ENCODE results near the gene CCDC82.

Gene CCDC82

DNA sequence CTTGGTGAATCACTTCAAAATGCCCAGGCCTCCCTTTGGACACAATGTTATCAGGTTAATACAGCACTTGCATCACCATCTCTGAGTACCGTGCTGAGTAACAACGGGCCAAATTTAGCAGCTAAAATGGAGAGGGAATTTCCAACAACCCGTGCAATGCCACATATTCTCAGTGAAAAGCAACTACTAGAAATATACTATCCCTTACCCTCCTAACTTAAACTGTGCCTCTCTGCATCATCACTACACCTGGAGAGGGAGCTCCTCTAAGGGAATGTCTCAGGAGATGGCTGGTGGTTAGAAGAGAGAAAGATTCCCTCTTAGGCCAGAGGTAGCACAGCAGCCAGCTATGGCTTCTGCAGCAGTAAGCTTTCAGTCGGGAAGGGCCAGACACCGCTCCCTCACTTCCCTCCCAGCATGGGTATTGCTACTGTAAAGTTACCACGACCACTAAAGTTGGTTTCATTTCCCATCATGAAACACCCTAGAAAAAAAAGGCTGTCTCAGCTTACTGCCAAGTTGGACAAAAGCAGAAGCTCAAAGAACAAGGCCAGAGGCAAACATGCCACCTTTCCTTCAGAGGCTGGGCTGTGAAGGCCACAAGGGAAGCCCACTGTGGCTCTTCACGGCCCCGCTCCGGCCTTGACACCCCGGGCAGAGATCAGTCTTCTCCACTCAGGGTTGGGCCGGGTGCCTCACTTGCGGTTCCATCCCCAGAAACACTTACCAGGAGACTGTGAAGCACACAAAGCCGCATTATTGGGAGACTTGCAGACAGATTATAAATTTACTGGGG is 50.6 kb downstream of the CCDC82 start:
- H3K4me3 ChIP-seq (ENCODE audit: low read length), result peak overlapping the region; percentile 86
- peak overlapping the region; percentile 68 for H3K9ac ChIP-seq (ENCODE audit: low read length)
- H2AFZ ChIP-seq (ENCODE audit: low read depth, low read length), result no peak overlapping the region
- peaks cover 12% of the 10 kb centered on the region for H3K36me3 ChIP-seq (replicated peaks; ENCODE audit: low read depth, low read length)
- H3K9me3 ChIP-seq (ENCODE audit: insufficient read depth, low read length), result no peaks in the 10 kb centered on the region
- H3K4me1 ChIP-seq (ENCODE audit: low read length), result peaks cover 55% of the 10 kb centered on the region
- peaks cover 16% of the 10 kb centered on the region for H4K20me1 ChIP-seq (ENCODE audit: insufficient read depth, low read length)
- no peaks in the 10 kb centered on the region for H3K27me3 ChIP-seq (ENCODE audit: low read depth, low read length)
- peak overlapping the region; percentile 89 for H3K27ac ChIP-seq (ENCODE audit: low read length)
- no peak for TF ChIP-seq EZH2phosphoT487 (IDR thresholded peaks at IDR 0.05; ENCODE audit: low read depth)
- TF ChIP-seq, protein P1, sequence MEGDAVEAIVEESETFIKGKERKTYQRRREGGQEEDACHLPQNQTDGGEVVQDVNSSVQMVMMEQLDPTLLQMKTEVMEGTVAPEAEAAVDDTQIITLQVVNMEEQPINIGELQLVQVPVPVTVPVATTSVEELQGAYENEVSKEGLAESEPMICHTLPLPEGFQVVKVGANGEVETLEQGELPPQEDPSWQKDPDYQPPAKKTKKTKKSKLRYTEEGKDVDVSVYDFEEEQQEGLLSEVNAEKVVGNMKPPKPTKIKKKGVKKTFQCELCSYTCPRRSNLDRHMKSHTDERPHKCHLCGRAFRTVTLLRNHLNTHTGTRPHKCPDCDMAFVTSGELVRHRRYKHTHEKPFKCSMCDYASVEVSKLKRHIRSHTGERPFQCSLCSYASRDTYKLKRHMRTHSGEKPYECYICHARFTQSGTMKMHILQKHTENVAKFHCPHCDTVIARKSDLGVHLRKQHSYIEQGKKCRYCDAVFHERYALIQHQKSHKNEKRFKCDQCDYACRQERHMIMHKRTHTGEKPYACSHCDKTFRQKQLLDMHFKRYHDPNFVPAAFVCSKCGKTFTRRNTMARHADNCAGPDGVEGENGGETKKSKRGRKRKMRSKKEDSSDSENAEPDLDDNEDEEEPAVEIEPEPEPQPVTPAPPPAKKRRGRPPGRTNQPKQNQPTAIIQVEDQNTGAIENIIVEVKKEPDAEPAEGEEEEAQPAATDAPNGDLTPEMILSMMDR (IDR thresholded peaks at IDR 0.05; ENCODE audit: low read depth, low read length), result no peak
- peak overlapping the region; percentile 96 for H3K4me2 ChIP-seq (ENCODE audit: low read length)
- H3K79me2 ChIP-seq (ENCODE audit: low read length), result peaks cover 83% of the 10 kb centered on the region

DNA sequence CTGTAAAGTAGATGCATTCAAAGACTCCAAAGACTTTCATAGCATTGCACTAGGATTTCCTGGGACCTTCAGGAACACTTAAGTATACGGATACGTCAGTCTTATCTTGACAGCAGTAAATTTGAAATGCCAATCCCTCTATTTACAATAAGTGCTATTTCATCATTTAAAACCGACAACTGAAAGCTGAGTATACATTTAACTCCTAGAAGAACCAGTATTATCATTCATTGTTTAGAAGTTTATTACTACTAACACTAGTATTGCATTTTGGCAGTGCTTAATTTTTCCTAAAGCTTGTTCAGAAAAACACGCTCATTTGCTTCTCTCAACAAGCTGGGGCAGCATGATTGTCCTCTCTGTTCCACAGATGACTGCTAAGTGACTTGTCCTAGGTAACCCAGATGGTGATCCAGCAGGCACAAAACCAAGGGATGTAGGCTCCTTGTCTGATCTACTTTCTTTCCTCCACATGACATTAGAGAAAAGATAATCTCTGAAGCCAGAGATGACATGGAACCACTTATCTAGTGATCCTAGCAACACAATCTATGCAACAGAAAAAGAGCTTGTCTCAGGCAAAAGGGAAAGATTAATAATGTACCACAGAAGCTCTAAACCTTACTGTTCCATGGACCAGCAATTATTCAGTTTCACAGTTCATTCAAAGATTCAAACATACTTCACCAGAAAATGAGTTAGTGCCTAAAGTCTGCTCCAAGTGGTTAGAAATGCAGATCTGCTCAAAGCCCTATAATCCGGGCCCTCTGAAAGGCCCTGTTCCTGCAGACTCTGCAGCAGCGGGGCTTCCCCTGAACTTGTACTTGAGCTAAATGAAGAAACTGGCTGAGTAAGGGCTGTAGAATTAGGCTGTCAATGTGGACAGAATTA is 51.9 kb downstream of the CCDC82 start:
- Histone ChIP-seq H3K9ac (ENCODE audit: low read length) (peak overlapping the region; percentile 12; the same call in 1 of the 2 replicates), H3K27ac (ENCODE audit: low read length) (peak overlapping the region; percentile 89), H3K79me2 (ENCODE audit: low read length) (peaks cover 85% of the 10 kb centered on the region), H3K27me3 (ENCODE audit: low read depth, low read length) (no peaks in the 10 kb centered on the region), H4K20me1 (ENCODE audit: insufficient read depth, low read length) (peaks cover 16% of the 10 kb centered on the region), H3K36me3 (replicated peaks; ENCODE audit: low read depth, low read length) (peaks cover 12% of the 10 kb centered on the region), H2AFZ (ENCODE audit: low read depth, low read length) (no peak overlapping the region), H3K4me3 (ENCODE audit: low read length) (peak overlapping the region; percentile 86), H3K4me2 (ENCODE audit: low read length) (peak overlapping the region; percentile 96), H3K9me3 (ENCODE audit: insufficient read depth, low read length) (no peaks in the 10 kb centered on the region), H3K4me1 (ENCODE audit: low read length) (peaks cover 48% of the 10 kb centered on the region)
- TF ChIP-seq, protein P1 (IDR thresholded peaks at IDR 0.05; ENCODE audit: low read depth, low read length), result no peak
- no peak for TF ChIP-seq EZH2phosphoT487 (IDR thresholded peaks at IDR 0.05; ENCODE audit: low read depth)

DNA sequence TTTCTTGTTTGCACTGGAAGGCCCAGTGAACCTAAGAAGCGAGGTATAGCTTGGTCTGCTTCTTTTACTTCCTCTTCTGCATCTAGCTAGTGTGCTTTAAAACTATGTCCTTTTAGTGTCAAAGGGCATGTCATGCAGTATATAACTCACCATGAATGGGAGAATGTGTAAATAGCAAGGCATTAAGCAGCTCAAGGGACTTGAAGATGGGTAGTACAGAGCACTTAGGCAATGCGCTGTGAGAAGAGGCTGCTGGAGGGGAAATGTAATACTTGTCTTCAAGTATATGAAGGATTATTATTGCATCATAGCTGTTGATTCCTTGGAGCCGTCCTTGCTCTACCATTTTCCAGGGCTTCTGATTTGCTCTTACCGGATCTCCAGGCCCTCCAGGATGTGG is 54.3 kb downstream of the CCDC82 start:
- Histone ChIP-seq H3K27me3 (ENCODE audit: low read depth, low read length) (no peaks in the 10 kb centered on the region), H3K4me2 (ENCODE audit: low read length) (no peak overlapping the region), H4K20me1 (ENCODE audit: insufficient read depth, low read length) (peaks cover 16% of the 10 kb centered on the region), H2AFZ (ENCODE audit: low read depth, low read length) (no peak overlapping the region), H3K27ac (ENCODE audit: low read length) (no peak overlapping the region), H3K4me3 (ENCODE audit: low read length) (no peak overlapping the region), H3K9ac (ENCODE audit: low read length) (no peak overlapping the region), H3K4me1 (ENCODE audit: low read length) (peaks cover 46% of the 10 kb centered on the region), H3K9me3 (ENCODE audit: insufficient read depth, low read length) (no peaks in the 10 kb centered on the region), H3K36me3 (replicated peaks; ENCODE audit: low read depth, low read length) (peaks cover 15% of the 10 kb centered on the region), H3K79me2 (ENCODE audit: low read length) (peaks cover 71% of the 10 kb centered on the region)
- TF ChIP-seq EZH2phosphoT487 (IDR thresholded peaks at IDR 0.05; ENCODE audit: low read depth), result no peak
- TF ChIP-seq, protein P1 (IDR thresholded peaks at IDR 0.05; ENCODE audit: low read depth, low read length), result no peak

DNA sequence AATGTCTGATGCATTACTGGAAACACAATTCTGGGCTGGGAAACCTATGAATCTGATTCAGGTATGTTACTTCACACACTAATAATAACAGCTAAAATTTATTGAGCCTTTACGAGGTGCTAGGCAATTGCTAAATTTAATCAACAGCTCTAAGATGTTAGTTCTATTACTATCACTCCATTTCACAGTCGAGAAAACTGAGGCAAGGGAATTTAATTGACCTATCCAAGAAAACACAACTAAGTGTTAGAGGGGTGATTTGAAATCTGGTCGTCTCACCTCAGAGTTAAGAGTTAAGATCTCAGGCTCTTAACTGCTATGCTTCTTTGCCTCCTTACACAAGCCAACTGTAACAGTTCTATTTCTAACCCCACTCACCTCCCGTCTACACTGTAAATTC is 55.5 kb downstream of the CCDC82 start:
- Histone ChIP-seq H3K4me3 (ENCODE audit: low read length) (no peak overlapping the region), H2AFZ (ENCODE audit: low read depth, low read length) (no peak overlapping the region), H3K27me3 (ENCODE audit: low read depth, low read length) (no peaks in the 10 kb centered on the region), H3K79me2 (ENCODE audit: low read length) (peaks cover 70% of the 10 kb centered on the region), H3K9me3 (ENCODE audit: insufficient read depth, low read length) (no peaks in the 10 kb centered on the region), H3K9ac (ENCODE audit: low read length) (no peak overlapping the region), H3K36me3 (replicated peaks; ENCODE audit: low read depth, low read length) (peaks cover 15% of the 10 kb centered on the region), H3K4me2 (ENCODE audit: low read length) (no peak overlapping the region), H3K4me1 (ENCODE audit: low read length) (peaks cover 34% of the 10 kb centered on the region), H3K27ac (ENCODE audit: low read length) (no peak overlapping the region), H4K20me1 (ENCODE audit: insufficient read depth, low read length) (peaks cover 16% of the 10 kb centered on the region)
- no peak for TF ChIP-seq EZH2phosphoT487 (IDR thresholded peaks at IDR 0.05; ENCODE audit: low read depth)
- TF ChIP-seq, protein P1 (IDR thresholded peaks at IDR 0.05; ENCODE audit: low read depth, low read length), result no peak

Data from OCI-LY3 (cell line).